Measurements from ENCODE around the gene KRT39. TPM values are rescaled to one million over a fixed set of nuclear protein-coding genes. Genes with fewer than 3 reads are reported as not detected.

Gene KRT39
- total and polyA plus RNA-seq, 2 donors from 2014 or later = not detected

DNA sequence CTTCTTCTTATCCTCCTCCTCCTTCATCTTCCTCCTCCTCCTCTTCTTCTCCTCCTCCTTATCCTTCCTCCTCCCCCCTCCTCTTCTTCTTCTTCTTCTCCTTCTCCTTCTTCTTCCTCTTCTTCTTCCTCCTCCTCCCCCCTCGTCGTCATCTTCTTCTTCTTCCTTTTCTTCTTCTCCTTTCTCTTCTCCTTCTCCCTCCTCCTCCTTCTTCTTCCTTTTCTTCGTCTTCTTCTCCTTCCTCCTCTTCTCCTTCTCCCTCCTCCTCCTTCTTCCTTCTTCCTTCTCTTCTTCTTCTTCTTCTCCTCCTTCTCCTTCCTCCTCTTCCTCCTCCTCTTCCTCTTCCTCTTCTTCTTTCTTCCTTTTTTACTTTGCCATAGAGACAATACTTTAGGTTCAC is 24.2 kb downstream of the KRT39 start:
- H3K27ac ChIP-seq (ENCODE audit: low read depth in 2 of 2, low read length in 2 of 2) = no peak overlapping the region
- H3K4me1 ChIP-seq (ENCODE audit: control insufficient read depth in 2 of 3, insufficient read depth in 2 of 3, low read depth in 1 of 3, low read length in 3 of 3) = no peaks in the 10 kb centered on the region
- no peaks in the 10 kb centered on the region for H3K36me3 ChIP-seq (ENCODE audit: control insufficient read depth in 2 of 3, insufficient read depth in 3 of 3, low read length in 3 of 3)
- no peak overlapping the region for H3K4me3 ChIP-seq (ENCODE audit: low read length in 3 of 3)
- DNase-seq (no peak), FAIRE-seq (no peak)
- no peaks in the 10 kb centered on the region for H3K27me3 ChIP-seq (ENCODE audit: control insufficient read depth, insufficient read depth, low read length)
- no peaks in the 10 kb centered on the region for H3K9me3 ChIP-seq (ENCODE audit: control insufficient read depth in 2 of 3, insufficient read depth in 1 of 3, low read length in 3 of 3)
- H3K9ac ChIP-seq (ENCODE audit: low read length in 3 of 3) = no peak overlapping the region
- TF ChIP-seq, protein P1, sequence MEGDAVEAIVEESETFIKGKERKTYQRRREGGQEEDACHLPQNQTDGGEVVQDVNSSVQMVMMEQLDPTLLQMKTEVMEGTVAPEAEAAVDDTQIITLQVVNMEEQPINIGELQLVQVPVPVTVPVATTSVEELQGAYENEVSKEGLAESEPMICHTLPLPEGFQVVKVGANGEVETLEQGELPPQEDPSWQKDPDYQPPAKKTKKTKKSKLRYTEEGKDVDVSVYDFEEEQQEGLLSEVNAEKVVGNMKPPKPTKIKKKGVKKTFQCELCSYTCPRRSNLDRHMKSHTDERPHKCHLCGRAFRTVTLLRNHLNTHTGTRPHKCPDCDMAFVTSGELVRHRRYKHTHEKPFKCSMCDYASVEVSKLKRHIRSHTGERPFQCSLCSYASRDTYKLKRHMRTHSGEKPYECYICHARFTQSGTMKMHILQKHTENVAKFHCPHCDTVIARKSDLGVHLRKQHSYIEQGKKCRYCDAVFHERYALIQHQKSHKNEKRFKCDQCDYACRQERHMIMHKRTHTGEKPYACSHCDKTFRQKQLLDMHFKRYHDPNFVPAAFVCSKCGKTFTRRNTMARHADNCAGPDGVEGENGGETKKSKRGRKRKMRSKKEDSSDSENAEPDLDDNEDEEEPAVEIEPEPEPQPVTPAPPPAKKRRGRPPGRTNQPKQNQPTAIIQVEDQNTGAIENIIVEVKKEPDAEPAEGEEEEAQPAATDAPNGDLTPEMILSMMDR (IDR thresholded peaks at IDR 0.05; ENCODE audit: borderline replicate concordance, extremely low read depth, insufficient read depth) = no peak
- intact Hi-C loops (cut with DNase I) = no loop called here

DNA sequence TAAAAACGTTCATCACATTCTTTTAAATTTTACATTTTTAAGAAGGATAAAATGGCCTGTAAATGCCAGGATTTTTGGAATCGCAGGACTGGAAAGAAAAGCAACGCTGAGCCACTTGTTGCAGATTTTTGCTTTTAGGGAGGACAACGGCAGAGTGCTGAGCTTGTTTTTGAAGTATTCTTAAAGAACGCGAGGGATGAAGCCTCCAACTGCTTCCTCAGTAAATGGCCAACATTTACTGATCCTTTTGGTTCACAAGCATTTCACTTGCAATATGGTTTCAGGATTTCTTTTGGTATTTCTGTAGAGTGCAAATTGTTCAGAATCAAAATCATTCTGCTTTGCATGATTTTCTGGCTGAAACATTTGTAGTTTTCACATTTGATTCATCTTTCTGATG is 26.5 kb downstream of the KRT39 start:
- Histone ChIP-seq H3K9ac (ENCODE audit: low read length in 3 of 3) (no peak overlapping the region), H3K27ac (ENCODE audit: low read depth in 2 of 2, low read length in 2 of 2) (no peak overlapping the region), H3K4me1 (ENCODE audit: control insufficient read depth in 2 of 3, insufficient read depth in 2 of 3, low read depth in 1 of 3, low read length in 3 of 3) (peaks cover 0 to 2% (median 0%) of the 10 kb centered on the region in 3 donors), H3K27me3 (ENCODE audit: control insufficient read depth, insufficient read depth, low read length) (no peaks in the 10 kb centered on the region), H3K4me3 (ENCODE audit: low read length in 3 of 3) (no peak overlapping the region), H3K36me3 (ENCODE audit: control insufficient read depth in 2 of 3, insufficient read depth in 3 of 3, low read length in 3 of 3) (no peaks in the 10 kb centered on the region), H3K9me3 (ENCODE audit: control insufficient read depth in 2 of 3, insufficient read depth in 1 of 3, low read length in 3 of 3) (no peaks in the 10 kb centered on the region)
- FAIRE-seq (no peak), DNase-seq (no peak)
- TF ChIP-seq, protein P1 (IDR thresholded peaks at IDR 0.05; ENCODE audit: borderline replicate concordance, extremely low read depth, insufficient read depth) = no peak
- intact Hi-C loops (cut with DNase I) = no loop called here

DNA sequence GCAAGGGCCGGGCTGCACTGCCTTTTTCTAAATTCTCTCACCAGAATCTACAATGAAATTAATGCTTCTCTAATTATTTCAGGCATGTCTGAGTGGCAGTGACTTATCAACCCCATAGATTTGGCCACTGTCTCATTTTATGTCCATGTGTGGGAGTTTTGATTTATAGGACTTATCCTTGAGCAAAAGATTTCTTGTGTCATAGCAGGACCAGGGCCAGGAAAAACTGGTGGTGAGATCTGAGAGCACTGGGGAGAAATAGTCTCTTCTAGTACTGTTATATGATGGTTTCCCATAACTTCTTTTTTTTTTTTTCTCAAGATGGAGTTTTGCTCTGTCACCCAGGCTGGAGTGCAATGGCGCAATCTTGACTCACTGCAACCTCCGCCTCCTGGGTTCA is 27.8 kb downstream of the KRT39 start:
- no peak overlapping the region for H3K9ac ChIP-seq (ENCODE audit: low read length in 3 of 3)
- H3K27ac ChIP-seq (ENCODE audit: low read depth in 2 of 2, low read length in 2 of 2) = no peak overlapping the region
- no peak overlapping the region for H3K4me3 ChIP-seq (ENCODE audit: low read length in 3 of 3)
- DNase-seq (no peak), FAIRE-seq (no peak)
- H3K27me3 ChIP-seq (ENCODE audit: control insufficient read depth, insufficient read depth, low read length) = no peaks in the 10 kb centered on the region
- no peaks in the 10 kb centered on the region for H3K9me3 ChIP-seq (ENCODE audit: control insufficient read depth in 2 of 3, insufficient read depth in 1 of 3, low read length in 3 of 3)
- H3K36me3 ChIP-seq (ENCODE audit: control insufficient read depth in 2 of 3, insufficient read depth in 3 of 3, low read length in 3 of 3) = no peaks in the 10 kb centered on the region
- TF ChIP-seq, protein P1 (IDR thresholded peaks at IDR 0.05; ENCODE audit: borderline replicate concordance, extremely low read depth, insufficient read depth) = no peak
- intact Hi-C loops (cut with DNase I) = no loop called here
- peaks cover 0 to 2% (median 0%) of the 10 kb centered on the region in 3 donors for H3K4me1 ChIP-seq (ENCODE audit: control insufficient read depth in 2 of 3, insufficient read depth in 2 of 3, low read depth in 1 of 3, low read length in 3 of 3)

DNA sequence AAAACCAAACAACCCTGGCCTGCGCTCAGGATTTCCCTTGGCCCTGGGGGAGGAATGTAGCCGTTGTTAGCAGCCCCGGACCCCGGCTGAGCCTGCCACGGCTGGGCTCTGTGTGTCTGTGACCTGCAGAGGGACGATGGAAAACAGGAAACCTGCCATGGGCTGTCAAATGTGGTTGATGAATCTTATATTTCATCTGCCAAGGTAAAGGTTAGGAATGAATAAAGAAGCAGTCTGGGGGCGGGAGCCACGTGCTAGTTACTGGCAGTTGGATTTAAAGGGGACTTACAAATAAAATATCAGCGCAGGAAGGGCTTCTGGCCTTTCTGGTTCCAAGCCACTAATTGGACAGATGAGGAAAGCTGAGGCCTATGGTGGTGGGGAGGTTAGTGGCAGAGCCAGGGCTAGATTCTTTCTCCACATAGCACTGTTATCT is 29.3 kb downstream of the KRT39 start, which contains the start of gene KRT23:
Gene KRT23 (minus strand): TSS at position 263 of the 436 bp plus-strand sequence. CDS start 1,043 bp downstream, outside the sequence.
- FAIRE-seq (no peak), DNase-seq (peak in 1 of 5 donors; percentile 26)
- no peak within 1 kb of the TSS for H3K4me3 ChIP-seq (ENCODE audit: low read length in 3 of 3)
- peaks cover 0 to 2% (median 0%) of the 10 kb centered on the region in 3 donors for H3K4me1 ChIP-seq (ENCODE audit: control insufficient read depth in 2 of 3, insufficient read depth in 2 of 3, low read depth in 1 of 3, low read length in 3 of 3)
- TF ChIP-seq, protein P1 (IDR thresholded peaks at IDR 0.05; ENCODE audit: borderline replicate concordance, extremely low read depth, insufficient read depth) = no peak
- H3K27ac ChIP-seq (ENCODE audit: low read depth in 2 of 2, low read length in 2 of 2) = no peak within 1 kb of the TSS
- intact Hi-C loops (cut with DNase I) = no loop called here
- no peaks in the 10 kb centered on the region for H3K27me3 ChIP-seq (ENCODE audit: control insufficient read depth, insufficient read depth, low read length)
- no peaks in the 10 kb centered on the region for H3K36me3 ChIP-seq (ENCODE audit: control insufficient read depth in 2 of 3, insufficient read depth in 3 of 3, low read length in 3 of 3)
- H3K9ac ChIP-seq (ENCODE audit: low read length in 3 of 3) = no peak within 1 kb of the TSS
- H3K9me3 ChIP-seq (ENCODE audit: control insufficient read depth in 2 of 3, insufficient read depth in 1 of 3, low read length in 3 of 3) = no peaks in the 10 kb centered on the region
